Inflammatory macrophage treated with lipopolysaccharide for 1 hour (primary cell): ENCODE data around the gene COL4A2.
"Not testable (repeated sequence)": the region's sequence is repeated elsewhere in the genome, so short reads cannot be mapped to it uniquely, and the experiment has no call there.

ENCODE experiments used
- DNase-seq, 2 donors: peaks; one replicate each; pipeline ENCODE4 v3.0.0-alpha.2; 2020 to 2022

The COL4A2 gene

GRCh38 chr13:110445722-110446574 lies 138.9 kb downstream of the COL4A2 start:
- DNase-seq = no peak

- peak; percentile 22 to 47 for DNase-seq
Measured at GRCh38 chr13:110446575-110446890, 139.4 kb downstream of the COL4A2 start.

- DNase-seq = peak; percentile 79 to 94
Measured at GRCh38 chr13:110447058-110447511, 140.0 kb downstream of the COL4A2 start.

GRCh38 chr13:110447801-110448200 lies 140.7 kb downstream of the COL4A2 start:
- no peak for DNase-seq

GRCh38 chr13:110448230-110448629 lies 141.1 kb downstream of the COL4A2 start:
- no peak for DNase-seq

GRCh38 chr13:110448677-110449076 lies 141.6 kb downstream of the COL4A2 start:
- DNase-seq = no peak

- DNase-seq = no peak
Measured at GRCh38 chr13:110449219-110450015, 142.3 kb downstream of the COL4A2 start.

- no peak for DNase-seq
Measured at GRCh38 chr13:110450016-110450900, 143.2 kb downstream of the COL4A2 start.

- DNase-seq = peak in 1 of 2 donors; percentile 71
Measured at GRCh38 chr13:110450941-110451730, 144.1 kb downstream of the COL4A2 start.

GRCh38 chr13:110453091-110453490 lies 146.0 kb downstream of the COL4A2 start:
- DNase-seq = not testable (repeated sequence)

GRCh38 chr13:110453797-110454196 lies 146.7 kb downstream of the COL4A2 start:
- no peak for DNase-seq

GRCh38 chr13:110454227-110454859 lies 147.3 kb downstream of the COL4A2 start:
- DNase-seq = no peak

GRCh38 chr13:110454956-110455355 lies 147.9 kb downstream of the COL4A2 start:
- DNase-seq = no peak

GRCh38 chr13:110455444-110455843 lies 148.4 kb downstream of the COL4A2 start:
- no peak for DNase-seq

- DNase-seq = peak; percentile 81 to 82
Measured at GRCh38 chr13:110455941-110456340, 148.9 kb downstream of the COL4A2 start.

GRCh38 chr13:110456550-110456949 lies 149.5 kb downstream of the COL4A2 start:
- no peak for DNase-seq

GRCh38 chr13:110457361-110457760 lies 150.3 kb downstream of the COL4A2 start:
- no peak for DNase-seq

GRCh38 chr13:110458017-110458416 lies 150.9 kb downstream of the COL4A2 start:
- DNase-seq = no peak

- DNase-seq = no peak
Measured at GRCh38 chr13:110458594-110459365, 151.7 kb downstream of the COL4A2 start.

GRCh38 chr13:110462091-110462490 lies 155.0 kb downstream of the COL4A2 start:
- no peak for DNase-seq

GRCh38 chr13:110463156-110463555 lies 156.1 kb downstream of the COL4A2 start:
- no peak for DNase-seq
